C4-2B (cell line): ENCODE results near the gene ADAM12.
"Not testable (repeated sequence)": the region's sequence is repeated elsewhere in the genome, so short reads cannot be mapped to it uniquely, and the experiment has no call there.

Experiments used
- CTCF ChIP-seq: fragments of 450-650 bp; conservative IDR thresholded peaks from 2 replicates; pipeline ENCODE4 v1.5.1; 2017; ENCODE audit warnings: mild to moderate bottlenecking
- ZFX ChIP-seq: fragments of 450-650 bp; IDR thresholded peaks from 2 replicates; pipeline ENCODE4 v1.6.1; 2017

- TF ChIP-seq CTCF, ZFX: not testable (repeated sequence)
Measured at GRCh38 chr10:126379166-126379565, 9.1 kb downstream of the ADAM12 start.
